NCI-H1092 treated with DMSO at 0.1 percent for 48 hours (cell line): Measurements from ENCODE around the gene GINS1.
A peak's percentile ranks its signal among the peaks of the same experiment; 100 is the strongest.

Source experiments
- DNase-seq: peaks from one replicate; lab custom pipeline; 2025; lab: John Stamatoyannopoulos, UW

Gene GINS1

DNA sequence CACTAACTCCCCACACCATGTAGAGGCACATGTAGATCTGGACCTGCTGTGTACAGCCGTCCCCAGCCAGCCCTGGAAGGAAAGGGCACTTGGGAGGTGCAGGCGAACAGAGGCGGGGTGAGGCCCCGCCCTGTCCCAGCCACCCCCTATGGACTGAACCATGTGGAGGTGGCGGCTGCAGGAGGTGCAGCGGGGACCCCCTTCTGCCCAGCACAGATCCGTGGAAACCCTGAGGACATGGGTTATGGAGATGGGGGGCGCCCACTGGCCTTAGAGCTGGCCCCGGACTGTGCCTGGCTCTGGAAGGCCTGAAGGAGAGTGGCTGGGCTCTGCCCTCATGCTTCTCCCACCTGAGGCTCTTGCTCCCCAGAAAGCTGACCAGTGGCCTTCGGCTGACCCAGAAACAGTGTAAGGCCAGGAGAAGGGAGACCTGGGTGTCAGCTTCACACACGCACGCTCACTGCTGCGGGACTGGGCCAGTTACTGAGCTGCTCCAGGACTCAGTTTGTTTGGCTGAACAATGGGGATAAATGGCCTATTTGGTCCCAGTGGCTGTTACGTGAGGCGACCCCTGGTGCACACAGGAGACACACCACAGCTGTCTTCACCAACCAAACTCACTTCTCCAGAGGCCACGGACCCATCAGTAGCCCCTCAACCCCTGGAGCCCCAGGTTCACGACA, 87.2 kb downstream of the GINS1 start:
- no peak for DNase-seq

GRCh38 chr20:25495189-25495824, 87.8 kb downstream of the GINS1 start:
- DNase-seq = peak; percentile 21

GRCh38 chr20:25496165-25496967, 88.9 kb downstream of the GINS1 start:
- no peak for DNase-seq

GRCh38 chr20:25496968-25497401, 89.5 kb downstream of the GINS1 start:
- no peak for DNase-seq

DNA sequence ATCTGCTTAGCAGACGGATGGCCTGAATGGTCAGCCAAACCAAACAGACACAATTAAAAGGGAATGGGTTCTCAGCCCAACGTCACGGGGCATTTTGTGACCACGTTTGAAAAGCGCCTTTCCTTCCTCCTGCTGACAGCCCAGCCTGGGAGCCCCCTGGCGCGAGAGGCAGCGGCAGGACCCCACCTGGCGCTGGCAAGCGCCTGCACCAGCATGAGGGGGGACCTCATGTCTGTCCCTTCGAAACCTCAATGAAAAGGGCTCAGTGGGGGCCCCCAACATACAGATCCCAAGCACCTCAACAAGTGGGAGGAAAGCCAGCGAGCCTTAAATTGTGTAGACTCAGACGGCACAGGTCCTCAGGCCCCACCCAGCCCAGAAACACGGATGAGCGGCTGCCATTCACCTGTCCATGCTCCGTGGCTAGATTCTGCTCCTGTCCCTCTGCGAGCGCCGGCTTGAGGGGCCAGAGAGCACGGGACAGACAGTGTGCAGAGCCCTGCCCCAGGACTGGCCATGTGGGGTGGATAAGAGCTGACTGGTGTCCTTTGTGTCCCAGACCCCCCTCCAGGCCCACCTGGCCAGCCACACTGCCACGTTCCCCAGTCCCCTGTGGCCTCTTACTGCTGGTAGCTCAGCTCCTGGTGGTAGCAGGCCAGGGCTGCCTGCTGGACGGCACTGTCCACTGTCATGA, 90.3 kb downstream of the GINS1 start:
- no peak for DNase-seq
